Fibroblast of lung (primary cell): ENCODE results near the gene NASP. TPM values are rescaled to one million over a fixed set of nuclear protein-coding genes. Genes with fewer than 3 reads are reported as not detected.

ENCODE experiments used
- DNase-seq, 2 donors: peaks; one replicate each; pipeline versions ENCODE4 v3.0.0 to v3.0.0-alpha.2; 2010; ENCODE audit warnings: low read depth in 2 of 2
- H2AFZ ChIP-seq: 2 replicates; pipeline ENCODE4 v1.5.1; 2012; ENCODE audit warnings: low read length, control low read depth, inconsistent platforms
- H3K27ac ChIP-seq: 2 replicates; pipeline ENCODE4 v1.5.1; 2011; ENCODE audit warnings: low read length, control low read depth; ENCODE audit not compliant: insufficient read depth
- H3K27me3 ChIP-seq: 2 replicates; pipeline ENCODE4 v1.5.1; 2011; ENCODE audit warnings: mild to moderate bottlenecking, low read length; ENCODE audit not compliant: control insufficient read depth, insufficient read depth
- H3K36me3 ChIP-seq: 2 replicates; pipeline ENCODE4 v1.5.1; 2011; ENCODE audit warnings: low read length; ENCODE audit not compliant: control insufficient read depth, insufficient read depth
- H3K4me1 ChIP-seq: 2 replicates; pipeline ENCODE4 v1.5.1; 2011; ENCODE audit warnings: low read length; ENCODE audit not compliant: control insufficient read depth, insufficient read depth; ENCODE audit errors: extremely low read depth
- H3K4me2 ChIP-seq: 2 replicates; pipeline ENCODE4 v1.5.1; 2011; ENCODE audit warnings: low read length, control low read depth; ENCODE audit not compliant: insufficient read depth; ENCODE audit errors: extremely low read depth
- H3K4me3 ChIP-seq, 4 experiments: fragments of 200-600 bp in 1 of 4; sonication (generic) in 1 of 4; replicated peaks in 1 of 4; 2 replicates each; pipeline ENCODE4 v1.5.1; 2011 to 2016; ENCODE audit warnings: low read length in 4 of 4, low read depth in 3 of 4, mild to moderate bottlenecking in 3 of 4, control low read depth in 2 of 4, inconsistent platforms in 1 of 4, mixed read lengths in 1 of 4; ENCODE audit not compliant: insufficient read depth in 1 of 4; ENCODE audit errors: control extremely low read depth in 1 of 4
- H3K79me2 ChIP-seq: 2 replicates; pipeline ENCODE4 v1.5.1; 2012; ENCODE audit warnings: mild to moderate bottlenecking, low read length, inconsistent platforms; ENCODE audit not compliant: control insufficient read depth, insufficient read depth
- H3K9ac ChIP-seq: 2 replicates; pipeline ENCODE4 v1.5.1; 2011; ENCODE audit warnings: mild to moderate bottlenecking, low read length, control low read depth; ENCODE audit not compliant: insufficient read depth
- H3K9me3 ChIP-seq: 2 replicates; pipeline ENCODE4 v1.5.1; 2012; ENCODE audit warnings: low read depth, low read length; ENCODE audit not compliant: control insufficient read depth, insufficient read depth
- H4K20me1 ChIP-seq: 2 replicates; pipeline ENCODE4 v1.5.1; 2011; ENCODE audit warnings: low read length; ENCODE audit not compliant: control insufficient read depth, insufficient read depth; ENCODE audit errors: extremely low read depth
- EZH2 ChIP-seq: IDR thresholded peaks from 2 replicates; pipeline ENCODE4 v1.5.1; 2012; ENCODE audit warnings: low read length, control low read depth, mild to moderate bottlenecking; ENCODE audit errors: missing control alignments
- polyA plus RNA-seq, 2 donors: library from polyadenylated mRNA; depleted of rRNA in 1 of 2; stranded (reverse) in 1 of 2; unstranded in 1 of 2; fragments of >200 nt; gene quantifications; 2 replicates each; pipeline ENCODE4 v1.2.1, GENCODE V29; 2011 to 2012; ENCODE audit warnings: missing spikeins in 1 of 2
- total RNA-seq: library from RNA; depleted of rRNA; stranded (reverse); fragments of >200 nt; gene quantifications from 2 replicates; pipeline ENCODE4 v1.2.1, GENCODE V29; 2014
- TF ChIP-seq, protein P1 (sequence below), 2 donors: IDR thresholded peaks in 1 of 2; conservative IDR thresholded peaks in 1 of 2; 1 replicate in 1 of 2; 2 replicates in 1 of 2; pipeline ENCODE4 v1.5.1; 2011 to 2012; ENCODE audit warnings: low read length in 2 of 2, control low read depth in 1 of 2, inconsistent platforms in 1 of 2, low read depth in 1 of 2, mild to moderate bottlenecking in 1 of 2

The NASP gene
- total and polyA plus RNA-seq, 2 donors (not counting 1 experiment from before 2014, with no cell fraction given): 30.9 to 54.1 TPM

DNA sequence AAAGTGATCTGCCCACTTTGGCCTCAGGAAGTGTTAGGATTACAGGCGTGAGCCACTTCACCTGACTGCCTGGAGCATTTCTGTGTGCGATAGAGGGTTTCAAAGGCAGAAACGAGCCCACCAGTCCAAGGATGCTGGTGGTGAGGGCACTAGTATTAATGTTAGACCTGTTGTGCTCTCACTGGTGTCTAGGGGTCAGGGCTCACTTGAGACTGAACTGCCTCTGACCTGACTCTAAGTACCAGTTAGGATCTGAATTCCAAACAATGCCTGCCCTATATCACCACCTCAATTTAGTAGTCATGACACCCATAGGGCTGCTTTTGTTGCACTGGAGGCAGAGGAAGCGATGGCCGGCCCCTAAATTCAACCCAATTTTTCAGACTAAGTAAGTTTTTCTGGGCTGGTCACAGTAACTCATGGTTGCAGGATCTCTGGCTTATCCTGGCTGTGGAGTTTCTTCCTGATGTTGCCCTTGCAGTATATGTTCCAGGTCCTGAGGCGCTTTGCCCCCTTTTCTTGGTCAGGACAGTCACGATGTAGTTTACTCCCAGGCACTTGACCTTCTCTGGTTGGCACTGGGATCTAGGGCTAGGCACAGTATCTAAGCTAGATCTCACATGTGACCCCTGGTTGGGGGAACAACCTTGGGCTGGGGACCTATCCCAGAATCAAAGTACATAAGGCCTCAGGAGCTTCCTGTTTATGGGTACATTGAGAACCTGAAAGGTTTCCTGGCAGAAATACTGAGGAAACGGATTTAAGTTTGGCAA is 35.5 kb downstream of the NASP start:
- H3K27me3 ChIP-seq: no peaks in the 10 kb centered on the region
- no peaks in the 10 kb centered on the region for H4K20me1 ChIP-seq
- no peak for DNase-seq
- H3K36me3 ChIP-seq: peaks cover 12% of the 10 kb centered on the region
- H3K4me2 ChIP-seq: no peak overlapping the region
- TF ChIP-seq EZH2: no peak
- TF ChIP-seq, protein P1, sequence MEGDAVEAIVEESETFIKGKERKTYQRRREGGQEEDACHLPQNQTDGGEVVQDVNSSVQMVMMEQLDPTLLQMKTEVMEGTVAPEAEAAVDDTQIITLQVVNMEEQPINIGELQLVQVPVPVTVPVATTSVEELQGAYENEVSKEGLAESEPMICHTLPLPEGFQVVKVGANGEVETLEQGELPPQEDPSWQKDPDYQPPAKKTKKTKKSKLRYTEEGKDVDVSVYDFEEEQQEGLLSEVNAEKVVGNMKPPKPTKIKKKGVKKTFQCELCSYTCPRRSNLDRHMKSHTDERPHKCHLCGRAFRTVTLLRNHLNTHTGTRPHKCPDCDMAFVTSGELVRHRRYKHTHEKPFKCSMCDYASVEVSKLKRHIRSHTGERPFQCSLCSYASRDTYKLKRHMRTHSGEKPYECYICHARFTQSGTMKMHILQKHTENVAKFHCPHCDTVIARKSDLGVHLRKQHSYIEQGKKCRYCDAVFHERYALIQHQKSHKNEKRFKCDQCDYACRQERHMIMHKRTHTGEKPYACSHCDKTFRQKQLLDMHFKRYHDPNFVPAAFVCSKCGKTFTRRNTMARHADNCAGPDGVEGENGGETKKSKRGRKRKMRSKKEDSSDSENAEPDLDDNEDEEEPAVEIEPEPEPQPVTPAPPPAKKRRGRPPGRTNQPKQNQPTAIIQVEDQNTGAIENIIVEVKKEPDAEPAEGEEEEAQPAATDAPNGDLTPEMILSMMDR (conservative IDR thresholded peaks at IDR 0.05 in 1 of 2, IDR thresholded peaks at IDR 0.05 in 1 of 2; ENCODE audit: low read depth in 1 of 2, low read length in 2 of 2): no peak
- no peaks in the 10 kb centered on the region for H3K9me3 ChIP-seq
- peaks cover 2% of the 10 kb centered on the region for H3K4me1 ChIP-seq
- H3K79me2 ChIP-seq: no peaks in the 10 kb centered on the region
- no peak overlapping the region for H2AFZ ChIP-seq
- no peak overlapping the region for H3K27ac ChIP-seq
- no peak overlapping the region for H3K4me3 ChIP-seq
- no peak overlapping the region for H3K9ac ChIP-seq

DNA sequence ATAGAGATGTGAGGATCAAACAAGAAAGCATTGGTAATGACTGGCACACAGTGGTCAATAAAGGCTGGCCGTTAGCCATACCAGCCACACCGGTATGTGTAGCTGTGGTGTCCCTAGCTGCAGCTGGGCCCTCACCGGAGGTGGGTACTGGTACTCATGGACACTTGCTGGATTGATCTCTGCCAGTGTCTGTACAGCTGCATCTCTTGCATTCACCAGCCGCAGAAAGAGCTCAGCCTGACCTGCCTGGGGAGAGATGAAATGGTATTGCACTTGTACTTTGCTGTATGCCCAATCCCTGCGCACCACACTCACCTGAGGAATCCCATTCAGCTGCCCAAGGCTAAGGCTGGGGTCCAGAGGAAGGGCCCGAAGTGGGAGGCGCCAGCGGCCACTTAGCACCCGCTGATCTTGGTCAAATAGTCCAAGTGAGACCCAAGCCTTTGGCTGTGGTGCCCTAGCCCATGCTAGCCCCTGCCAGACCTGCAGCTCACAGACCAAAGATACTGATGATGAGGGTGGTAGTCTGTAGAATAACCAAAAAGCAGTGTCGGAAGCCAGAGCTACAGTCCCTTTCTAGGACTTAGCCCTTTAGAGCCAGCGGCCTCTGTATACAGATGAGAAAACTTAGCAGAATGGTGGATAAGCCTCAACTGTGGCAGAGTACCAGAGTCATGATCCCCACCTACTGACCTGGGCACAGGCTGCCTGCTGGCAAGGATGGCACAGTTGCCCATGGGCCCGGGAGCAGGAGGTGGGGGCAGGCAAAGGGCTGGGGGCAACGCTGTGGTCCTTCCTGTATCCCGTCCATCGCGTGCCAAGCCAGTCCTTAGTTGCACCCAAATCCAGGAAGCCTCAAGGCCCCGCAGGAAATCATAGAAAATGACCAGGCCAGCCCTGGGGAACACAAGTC is 37.0 kb downstream of the NASP start:
- H3K27ac ChIP-seq: no peak overlapping the region
- no peak overlapping the region for H2AFZ ChIP-seq
- H3K79me2 ChIP-seq: no peaks in the 10 kb centered on the region
- H3K4me2 ChIP-seq: no peak overlapping the region
- H3K9ac ChIP-seq: no peak overlapping the region
- H3K9me3 ChIP-seq: no peaks in the 10 kb centered on the region
- DNase-seq: no peak
- no peaks in the 10 kb centered on the region for H3K27me3 ChIP-seq
- no peak overlapping the region for H3K4me3 ChIP-seq
- H4K20me1 ChIP-seq: no peaks in the 10 kb centered on the region
- H3K4me1 ChIP-seq: peaks cover 2% of the 10 kb centered on the region
- TF ChIP-seq, protein P1 (conservative IDR thresholded peaks at IDR 0.05 in 1 of 2, IDR thresholded peaks at IDR 0.05 in 1 of 2; ENCODE audit: low read depth in 1 of 2, low read length in 2 of 2): no peak
- no peak for TF ChIP-seq EZH2
- peaks cover 12% of the 10 kb centered on the region for H3K36me3 ChIP-seq

DNA sequence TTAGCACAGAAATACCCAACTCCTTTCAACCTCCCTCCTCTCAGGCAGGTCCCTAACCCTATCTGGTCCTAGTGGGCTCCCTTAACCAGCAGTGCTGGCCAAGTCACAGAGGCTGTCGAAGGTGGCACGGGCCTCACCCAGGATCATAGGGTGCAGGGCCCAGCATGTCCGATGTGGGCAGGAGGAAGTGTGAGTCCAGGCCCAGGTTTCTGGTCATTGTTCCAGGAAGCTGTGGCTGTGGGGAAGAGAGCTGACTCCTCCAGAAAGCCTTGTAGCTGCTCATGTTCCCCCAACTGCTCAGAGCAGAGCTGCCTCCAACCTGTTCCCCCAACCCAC is 37.6 kb downstream of the NASP start:
- H3K4me2 ChIP-seq: no peak overlapping the region
- H2AFZ ChIP-seq: no peak overlapping the region
- H3K79me2 ChIP-seq: no peaks in the 10 kb centered on the region
- DNase-seq: no peak
- H3K4me1 ChIP-seq: peaks cover 2% of the 10 kb centered on the region
- H3K36me3 ChIP-seq: peaks cover 10% of the 10 kb centered on the region
- H3K27me3 ChIP-seq: no peaks in the 10 kb centered on the region
- no peak overlapping the region for H3K4me3 ChIP-seq
- H3K9me3 ChIP-seq: no peaks in the 10 kb centered on the region
- no peak for TF ChIP-seq EZH2
- TF ChIP-seq, protein P1 (conservative IDR thresholded peaks at IDR 0.05 in 1 of 2, IDR thresholded peaks at IDR 0.05 in 1 of 2; ENCODE audit: low read depth in 1 of 2, low read length in 2 of 2): no peak
- H3K27ac ChIP-seq: no peak overlapping the region
- H4K20me1 ChIP-seq: no peaks in the 10 kb centered on the region
- H3K9ac ChIP-seq: no peak overlapping the region
